WTC11 (cell line): ENCODE data around the gene GGA1. TPM values are rescaled to one million over a fixed set of nuclear protein-coding genes. Genes with fewer than 3 reads are reported as not detected.
A peak's percentile ranks its signal among the peaks of the same experiment; 100 is the strongest.

Experiments
- ATAC-seq: fragments of 200-7000 bp; cut with Tn5 transposase; 2 replicates; pipeline ENCODE4 v1.10.0; 2021; ENCODE audit warnings: mild to moderate bottlenecking, moderate library complexity
- CTCF ChIA-PET: fragments of 300-600 bp; sonication (Branson Sonifier 250); formaldehyde crosslinking; loops from one replicate; lab custom pipeline; 2021; ENCODE audit warnings: antibody characterized with exemption; lab: Charles Lee
- POLR2A ChIA-PET: fragments of 350-600 bp; sonication (Branson Sonifier 250); formaldehyde crosslinking; loops from one replicate; lab custom pipeline; 2021; ENCODE audit warnings: antibody characterized with exemption; lab: Charles Lee
- DNase-seq: peaks from one replicate; pipeline ENCODE4 v3.0.0; 2021; ENCODE audit warnings: low spot score
- H3K27ac Mint-ChIP-seq: 2 replicates; pipeline ENCODE4 v1.8.0; 2021; ENCODE audit warnings: mixed read lengths
- H3K27me3 Mint-ChIP-seq: 2 replicates; pipeline ENCODE4 v1.8.0; 2021; ENCODE audit warnings: low read depth, mild to moderate bottlenecking, moderate library complexity, mixed read lengths
- H3K36me3 Mint-ChIP-seq: 2 replicates; pipeline ENCODE4 v1.8.0; 2021; ENCODE audit warnings: mixed read lengths
- H3K4me1 Mint-ChIP-seq: 2 replicates; pipeline ENCODE4 v1.8.0; 2022; ENCODE audit warnings: mixed read lengths
- H3K4me3 Mint-ChIP-seq: 2 replicates; pipeline ENCODE4 v1.8.0; 2021; ENCODE audit warnings: mild to moderate bottlenecking, moderate library complexity, mixed read lengths
- H3K9me3 Mint-ChIP-seq: 2 replicates; pipeline ENCODE4 v1.8.0; 2021; ENCODE audit warnings: mixed read lengths
- CREM ChIP-seq: sonication (generic); formaldehyde crosslinking; IDR thresholded peaks from 2 replicates; pipeline ENCODE4 v1.8.1; 2022; ENCODE audit warnings: mild to moderate bottlenecking, missing genetic modification reagents, moderate library complexity
- ESRRA ChIP-seq: sonication (generic); formaldehyde crosslinking; IDR thresholded peaks from 2 replicates; pipeline ENCODE4 v1.8.1; 2022; ENCODE audit warnings: mild to moderate bottlenecking, missing genetic modification reagents, borderline replicate concordance
- IRF2 ChIP-seq: sonication (generic); formaldehyde crosslinking; IDR thresholded peaks from 2 replicates; pipeline ENCODE4 v1.8.0; 2022; ENCODE audit warnings: low read depth, missing genetic modification reagents, borderline replicate concordance
- MXD4 ChIP-seq: fragments of 250-450 bp; sonication (Bioruptor Pico); IDR thresholded peaks from 2 replicates; pipeline ENCODE4 v1.8.0; 2021; ENCODE audit warnings: mild to moderate bottlenecking, moderate library complexity, borderline replicate concordance
- MYBL2 ChIP-seq: sonication (generic); formaldehyde crosslinking; IDR thresholded peaks from 2 replicates; pipeline ENCODE4 v1.8.1; 2023; ENCODE audit warnings: mild to moderate bottlenecking, moderate library complexity, missing genetic modification reagents
- NFATC4 ChIP-seq: fragments of 250-450 bp; sonication (Bioruptor Pico); IDR thresholded peaks from 2 replicates; pipeline ENCODE4 v1.9.0; 2021; ENCODE audit warnings: mild to moderate bottlenecking
- NFE2L1 ChIP-seq: sonication (generic); formaldehyde crosslinking; IDR thresholded peaks from 2 replicates; pipeline ENCODE4 v1.8.1; 2023; ENCODE audit warnings: missing genetic modification reagents
- RORB ChIP-seq: fragments of 250-450 bp; sonication (Bioruptor Pico); IDR thresholded peaks from 2 replicates; pipeline ENCODE4 v1.9.0; 2021; ENCODE audit warnings: mild to moderate bottlenecking
- SOX15 ChIP-seq: fragments of 250-450 bp; sonication (Bioruptor Pico); IDR thresholded peaks from 2 replicates; pipeline ENCODE4 v1.9.0; 2021; ENCODE audit warnings: mild to moderate bottlenecking
- TP53 ChIP-seq: sonication (generic); formaldehyde crosslinking; IDR thresholded peaks from 2 replicates; pipeline ENCODE4 v1.8.1; 2023; ENCODE audit warnings: mild to moderate bottlenecking, missing genetic modification reagents
- total RNA-seq: library from RNA; stranded (reverse); gene quantifications from 3 replicates; pipeline ENCODE4 v1.2.3, GENCODE V29; 2021
- TF ChIP-seq, protein P1 (sequence below): sonication (generic); formaldehyde crosslinking; IDR thresholded peaks from 2 replicates; pipeline ENCODE4 v1.8.1; 2023; ENCODE audit warnings: mild to moderate bottlenecking, moderate library complexity, missing genetic modification reagents
- TF ChIP-seq, protein P2 (sequence below): sonication (generic); formaldehyde crosslinking; IDR thresholded peaks from 2 replicates; pipeline ENCODE4 v1.8.1; 2022; ENCODE audit warnings: mild to moderate bottlenecking, moderate library complexity, missing genetic modification reagents
- TF ChIP-seq, protein P3 (sequence below): sonication (generic); formaldehyde crosslinking; IDR thresholded peaks from 2 replicates; pipeline ENCODE4 v1.8.1; 2023; ENCODE audit warnings: mild to moderate bottlenecking, missing genetic modification reagents, borderline replicate concordance
- TF ChIP-seq, protein P4 (sequence below): sonication (generic); formaldehyde crosslinking; conservative IDR thresholded peaks from 2 replicates; pipeline ENCODE4 v1.8.1; 2022; ENCODE audit warnings: mild to moderate bottlenecking, missing genetic modification reagents
- TF ChIP-seq, protein P5 (sequence below): fragments of 250-450 bp; sonication (Bioruptor Pico); IDR thresholded peaks from 2 replicates; pipeline ENCODE4 v1.9.0; 2021; ENCODE audit warnings: mild to moderate bottlenecking, borderline replicate concordance
- TF ChIP-seq, protein P6 (sequence below): sonication (generic); formaldehyde crosslinking; IDR thresholded peaks from 2 replicates; pipeline ENCODE4 v1.8.0; 2022; ENCODE audit warnings: mild to moderate bottlenecking, missing genetic modification reagents
- TF ChIP-seq, protein P7 (sequence below): sonication (generic); formaldehyde crosslinking; conservative IDR thresholded peaks from 2 replicates; pipeline ENCODE4 v1.8.1; 2023; ENCODE audit warnings: mild to moderate bottlenecking, low read depth, missing genetic modification reagents, moderate library complexity

The GGA1 gene
- total RNA-seq, 1 experiment from 2014 or later = 66.3 TPM

DNA sequence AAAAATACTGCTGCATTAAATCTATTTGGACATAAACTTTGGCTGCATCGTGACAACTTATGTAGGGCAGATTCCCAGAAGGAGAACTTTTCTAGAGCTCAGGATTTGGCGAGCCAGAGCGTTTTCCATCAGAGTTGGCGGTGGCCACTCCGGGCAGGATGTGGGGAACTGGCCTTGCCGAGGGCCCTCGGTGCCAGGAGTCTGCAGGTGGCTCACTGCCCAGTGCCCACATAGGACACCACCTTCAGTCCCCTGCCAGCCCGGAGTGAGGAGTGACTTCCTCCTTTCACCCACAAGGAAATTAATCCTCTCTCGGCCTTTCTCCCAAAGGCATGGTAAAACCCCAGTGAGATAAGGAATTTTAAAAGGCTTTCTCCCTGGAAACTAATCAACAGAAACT is 27.1 kb upstream of the GGA1 start (continued):
- TF ChIP-seq, protein P1, sequence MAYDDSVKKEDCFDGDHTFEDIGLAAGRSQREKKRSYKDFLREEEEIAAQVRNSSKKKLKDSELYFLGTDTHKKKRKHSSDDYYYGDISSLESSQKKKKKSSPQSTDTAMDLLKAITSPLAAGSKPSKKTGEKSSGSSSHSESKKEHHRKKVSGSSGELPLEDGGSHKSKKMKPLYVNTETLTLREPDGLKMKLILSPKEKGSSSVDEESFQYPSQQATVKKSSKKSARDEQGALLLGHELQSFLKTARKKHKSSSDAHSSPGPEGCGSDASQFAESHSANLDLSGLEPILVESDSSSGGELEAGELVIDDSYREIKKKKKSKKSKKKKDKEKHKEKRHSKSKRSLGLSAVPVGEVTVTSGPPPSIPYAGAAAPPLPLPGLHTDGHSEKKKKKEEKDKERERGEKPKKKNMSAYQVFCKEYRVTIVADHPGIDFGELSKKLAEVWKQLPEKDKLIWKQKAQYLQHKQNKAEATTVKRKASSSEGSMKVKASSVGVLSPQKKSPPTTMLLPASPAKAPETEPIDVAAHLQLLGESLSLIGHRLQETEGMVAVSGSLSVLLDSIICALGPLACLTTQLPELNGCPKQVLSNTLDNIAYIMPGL = no peak
- TF ChIP-seq, protein P2, sequence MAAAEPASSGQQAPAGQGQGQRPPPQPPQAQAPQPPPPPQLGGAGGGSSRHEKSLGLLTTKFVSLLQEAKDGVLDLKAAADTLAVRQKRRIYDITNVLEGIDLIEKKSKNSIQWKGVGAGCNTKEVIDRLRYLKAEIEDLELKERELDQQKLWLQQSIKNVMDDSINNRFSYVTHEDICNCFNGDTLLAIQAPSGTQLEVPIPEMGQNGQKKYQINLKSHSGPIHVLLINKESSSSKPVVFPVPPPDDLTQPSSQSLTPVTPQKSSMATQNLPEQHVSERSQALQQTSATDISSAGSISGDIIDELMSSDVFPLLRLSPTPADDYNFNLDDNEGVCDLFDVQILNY (CRISPR knock-in tag) = no peak
- TF ChIP-seq RORB (CRISPR knock-in tag) = no peak

DNA sequence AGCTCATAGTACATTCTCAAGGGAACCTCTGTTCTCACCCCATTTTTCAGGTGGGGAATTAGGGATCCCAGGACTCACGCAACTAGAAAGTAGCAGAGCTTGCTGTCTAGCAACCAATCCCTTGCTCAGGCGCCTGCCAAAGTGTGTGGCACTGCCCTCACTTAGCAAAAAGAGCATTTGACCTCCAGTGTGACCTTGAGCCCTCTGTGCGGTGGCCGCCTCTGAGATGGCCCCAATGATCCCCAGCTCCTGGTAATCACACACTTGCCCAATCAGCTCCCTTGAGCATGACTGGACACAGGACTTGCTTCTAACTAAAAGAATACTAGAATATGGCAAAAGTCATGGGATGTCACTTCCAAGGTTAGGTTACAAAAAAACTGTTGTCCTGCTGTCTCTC is 26.1 kb upstream of the GGA1 start:
- ChIA-PET CTCF (interaction anchor here (0.8 to 3.3 kb wide), 6 partner anchors 10 to 110 kb away, joined by 3 to 22 read pairs (median 4); no protein-coding TSS in a partner anchor), POLR2A (no interaction called here)
- Mint-ChIP-seq H3K4me1 (peaks cover 4% of the 10 kb centered on the region), H3K4me3 (no peak overlapping the region), H3K36me3 (no peaks in the 10 kb centered on the region), H3K27me3 (no peaks in the 10 kb centered on the region; the same call in 1 of the 2 replicates), H3K27ac (no peak overlapping the region), H3K9me3 (no peaks in the 10 kb centered on the region)
- ATAC-seq (no peak), DNase-seq (no peak)
- TF ChIP-seq, protein P2 (CRISPR knock-in tag) = no peak
- 0 out of 2 replicates have a peak, but pooled peaks have one; percentile 35 for TF ChIP-seq ESRRA

DNA sequence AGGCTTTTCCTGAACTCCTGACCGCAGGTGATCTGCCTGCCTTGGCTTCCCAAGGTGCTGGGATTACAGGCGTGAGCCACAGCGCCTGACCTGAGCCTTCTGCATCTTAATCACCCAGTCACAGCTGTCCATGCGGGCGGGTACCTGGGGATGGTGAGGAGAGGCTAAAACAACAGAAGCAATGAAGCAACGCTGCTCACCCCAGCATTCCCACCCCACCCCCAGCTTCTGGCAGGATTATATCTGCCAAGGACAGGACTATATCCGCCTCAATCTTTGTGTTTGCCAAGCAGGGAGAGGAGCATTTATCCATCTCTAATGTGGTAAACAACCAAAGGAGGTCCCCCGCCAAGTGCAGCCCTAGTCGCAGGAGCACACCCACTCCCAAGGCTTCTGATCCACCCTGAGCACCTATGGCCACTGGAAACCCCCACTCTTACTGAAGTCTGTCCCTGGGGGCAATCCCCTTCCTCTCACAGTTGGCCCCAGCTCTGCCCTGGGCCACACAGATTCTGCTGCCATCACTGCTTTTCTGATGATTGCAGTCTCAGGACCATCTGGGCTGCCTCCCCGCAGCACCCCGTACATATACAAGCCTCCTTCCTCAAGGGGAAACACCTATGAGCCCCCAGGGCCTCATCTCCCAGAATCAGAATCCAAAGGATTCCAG is 20.0 kb upstream of the GGA1 start:
- H3K4me3 Mint-ChIP-seq = no peak overlapping the region
- H3K27ac Mint-ChIP-seq = no peak overlapping the region
- no peak for ATAC-seq
- CTCF ChIA-PET = interaction anchor here (1.4 to 5.1 kb wide), 6 partner anchors 9 to 47 kb away, joined by 4 to 99 read pairs (median 8); partner anchors contain the start of genes GGA1 and LGALS2
- peaks cover 6% of the 10 kb centered on the region for H3K4me1 Mint-ChIP-seq
- DNase-seq = no peak
- no peaks in the 10 kb centered on the region for H3K9me3 Mint-ChIP-seq
- H3K27me3 Mint-ChIP-seq = 0 out of 2 replicates have a peak, but pooled peaks cover 2% of the 10 kb centered on the region
- POLR2A ChIA-PET = no interaction called here
- no peaks in the 10 kb centered on the region for H3K36me3 Mint-ChIP-seq
- TF ChIP-seq, protein P3, sequence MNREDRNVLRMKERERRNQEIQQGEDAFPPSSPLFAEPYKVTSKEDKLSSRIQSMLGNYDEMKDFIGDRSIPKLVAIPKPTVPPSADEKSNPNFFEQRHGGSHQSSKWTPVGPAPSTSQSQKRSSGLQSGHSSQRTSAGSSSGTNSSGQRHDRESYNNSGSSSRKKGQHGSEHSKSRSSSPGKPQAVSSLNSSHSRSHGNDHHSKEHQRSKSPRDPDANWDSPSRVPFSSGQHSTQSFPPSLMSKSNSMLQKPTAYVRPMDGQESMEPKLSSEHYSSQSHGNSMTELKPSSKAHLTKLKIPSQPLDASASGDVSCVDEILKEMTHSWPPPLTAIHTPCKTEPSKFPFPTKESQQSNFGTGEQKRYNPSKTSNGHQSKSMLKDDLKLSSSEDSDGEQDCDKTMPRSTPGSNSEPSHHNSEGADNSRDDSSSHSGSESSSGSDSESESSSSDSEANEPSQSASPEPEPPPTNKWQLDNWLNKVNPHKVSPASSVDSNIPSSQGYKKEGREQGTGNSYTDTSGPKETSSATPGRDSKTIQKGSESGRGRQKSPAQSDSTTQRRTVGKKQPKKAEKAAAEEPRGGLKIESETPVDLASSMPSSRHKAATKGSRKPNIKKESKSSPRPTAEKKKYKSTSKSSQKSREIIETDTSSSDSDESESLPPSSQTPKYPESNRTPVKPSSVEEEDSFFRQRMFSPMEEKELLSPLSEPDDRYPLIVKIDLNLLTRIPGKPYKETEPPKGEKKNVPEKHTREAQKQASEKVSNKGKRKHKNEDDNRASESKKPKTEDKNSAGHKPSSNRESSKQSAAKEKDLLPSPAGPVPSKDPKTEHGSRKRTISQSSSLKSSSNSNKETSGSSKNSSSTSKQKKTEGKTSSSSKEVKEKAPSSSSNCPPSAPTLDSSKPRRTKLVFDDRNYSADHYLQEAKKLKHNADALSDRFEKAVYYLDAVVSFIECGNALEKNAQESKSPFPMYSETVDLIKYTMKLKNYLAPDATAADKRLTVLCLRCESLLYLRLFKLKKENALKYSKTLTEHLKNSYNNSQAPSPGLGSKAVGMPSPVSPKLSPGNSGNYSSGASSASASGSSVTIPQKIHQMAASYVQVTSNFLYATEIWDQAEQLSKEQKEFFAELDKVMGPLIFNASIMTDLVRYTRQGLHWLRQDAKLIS (CRISPR knock-in tag) = no peak
- TF ChIP-seq MXD4 (CRISPR knock-in tag) (no peak), NFATC4 (CRISPR knock-in tag) (no peak), IRF2 (CRISPR knock-in tag) (no peak), CREM (CRISPR knock-in tag) (no peak), MYBL2 (CRISPR knock-in tag) (no peak), SOX15 (no peak), TP53 (CRISPR knock-in tag) (no peak), NFE2L1 (CRISPR knock-in tag) (no peak)
- TF ChIP-seq, protein P4, sequence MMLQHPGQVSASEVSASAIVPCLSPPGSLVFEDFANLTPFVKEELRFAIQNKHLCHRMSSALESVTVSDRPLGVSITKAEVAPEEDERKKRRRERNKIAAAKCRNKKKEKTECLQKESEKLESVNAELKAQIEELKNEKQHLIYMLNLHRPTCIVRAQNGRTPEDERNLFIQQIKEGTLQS (CRISPR knock-in tag) = no peak
- TF ChIP-seq, protein P5, sequence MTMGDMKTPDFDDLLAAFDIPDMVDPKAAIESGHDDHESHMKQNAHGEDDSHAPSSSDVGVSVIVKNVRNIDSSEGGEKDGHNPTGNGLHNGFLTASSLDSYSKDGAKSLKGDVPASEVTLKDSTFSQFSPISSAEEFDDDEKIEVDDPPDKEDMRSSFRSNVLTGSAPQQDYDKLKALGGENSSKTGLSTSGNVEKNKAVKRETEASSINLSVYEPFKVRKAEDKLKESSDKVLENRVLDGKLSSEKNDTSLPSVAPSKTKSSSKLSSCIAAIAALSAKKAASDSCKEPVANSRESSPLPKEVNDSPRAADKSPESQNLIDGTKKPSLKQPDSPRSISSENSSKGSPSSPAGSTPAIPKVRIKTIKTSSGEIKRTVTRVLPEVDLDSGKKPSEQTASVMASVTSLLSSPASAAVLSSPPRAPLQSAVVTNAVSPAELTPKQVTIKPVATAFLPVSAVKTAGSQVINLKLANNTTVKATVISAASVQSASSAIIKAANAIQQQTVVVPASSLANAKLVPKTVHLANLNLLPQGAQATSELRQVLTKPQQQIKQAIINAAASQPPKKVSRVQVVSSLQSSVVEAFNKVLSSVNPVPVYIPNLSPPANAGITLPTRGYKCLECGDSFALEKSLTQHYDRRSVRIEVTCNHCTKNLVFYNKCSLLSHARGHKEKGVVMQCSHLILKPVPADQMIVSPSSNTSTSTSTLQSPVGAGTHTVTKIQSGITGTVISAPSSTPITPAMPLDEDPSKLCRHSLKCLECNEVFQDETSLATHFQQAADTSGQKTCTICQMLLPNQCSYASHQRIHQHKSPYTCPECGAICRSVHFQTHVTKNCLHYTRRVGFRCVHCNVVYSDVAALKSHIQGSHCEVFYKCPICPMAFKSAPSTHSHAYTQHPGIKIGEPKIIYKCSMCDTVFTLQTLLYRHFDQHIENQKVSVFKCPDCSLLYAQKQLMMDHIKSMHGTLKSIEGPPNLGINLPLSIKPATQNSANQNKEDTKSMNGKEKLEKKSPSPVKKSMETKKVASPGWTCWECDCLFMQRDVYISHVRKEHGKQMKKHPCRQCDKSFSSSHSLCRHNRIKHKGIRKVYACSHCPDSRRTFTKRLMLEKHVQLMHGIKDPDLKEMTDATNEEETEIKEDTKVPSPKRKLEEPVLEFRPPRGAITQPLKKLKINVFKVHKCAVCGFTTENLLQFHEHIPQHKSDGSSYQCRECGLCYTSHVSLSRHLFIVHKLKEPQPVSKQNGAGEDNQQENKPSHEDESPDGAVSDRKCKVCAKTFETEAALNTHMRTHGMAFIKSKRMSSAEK (CRISPR knock-in tag) = no peak
- TF ChIP-seq, protein P6, sequence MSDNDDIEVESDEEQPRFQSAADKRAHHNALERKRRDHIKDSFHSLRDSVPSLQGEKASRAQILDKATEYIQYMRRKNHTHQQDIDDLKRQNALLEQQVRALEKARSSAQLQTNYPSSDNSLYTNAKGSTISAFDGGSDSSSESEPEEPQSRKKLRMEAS = no peak
- TF ChIP-seq, protein P7, sequence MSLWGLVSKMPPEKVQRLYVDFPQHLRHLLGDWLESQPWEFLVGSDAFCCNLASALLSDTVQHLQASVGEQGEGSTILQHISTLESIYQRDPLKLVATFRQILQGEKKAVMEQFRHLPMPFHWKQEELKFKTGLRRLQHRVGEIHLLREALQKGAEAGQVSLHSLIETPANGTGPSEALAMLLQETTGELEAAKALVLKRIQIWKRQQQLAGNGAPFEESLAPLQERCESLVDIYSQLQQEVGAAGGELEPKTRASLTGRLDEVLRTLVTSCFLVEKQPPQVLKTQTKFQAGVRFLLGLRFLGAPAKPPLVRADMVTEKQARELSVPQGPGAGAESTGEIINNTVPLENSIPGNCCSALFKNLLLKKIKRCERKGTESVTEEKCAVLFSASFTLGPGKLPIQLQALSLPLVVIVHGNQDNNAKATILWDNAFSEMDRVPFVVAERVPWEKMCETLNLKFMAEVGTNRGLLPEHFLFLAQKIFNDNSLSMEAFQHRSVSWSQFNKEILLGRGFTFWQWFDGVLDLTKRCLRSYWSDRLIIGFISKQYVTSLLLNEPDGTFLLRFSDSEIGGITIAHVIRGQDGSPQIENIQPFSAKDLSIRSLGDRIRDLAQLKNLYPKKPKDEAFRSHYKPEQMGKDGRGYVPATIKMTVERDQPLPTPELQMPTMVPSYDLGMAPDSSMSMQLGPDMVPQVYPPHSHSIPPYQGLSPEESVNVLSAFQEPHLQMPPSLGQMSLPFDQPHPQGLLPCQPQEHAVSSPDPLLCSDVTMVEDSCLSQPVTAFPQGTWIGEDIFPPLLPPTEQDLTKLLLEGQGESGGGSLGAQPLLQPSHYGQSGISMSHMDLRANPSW = no peak
